Astrocyte of the hippocampus (primary cell): Measurements from ENCODE around the gene CD209.
"Not testable (repeated sequence)": the region's sequence is repeated elsewhere in the genome, so short reads cannot be mapped to it uniquely, and the experiment has no call there.

ENCODE experiments used
- DNase-seq: peaks from one replicate; pipeline ENCODE4 v3.0.0; 2011; ENCODE audit warnings: low read depth, low spot score

CD209 gene

DNA sequence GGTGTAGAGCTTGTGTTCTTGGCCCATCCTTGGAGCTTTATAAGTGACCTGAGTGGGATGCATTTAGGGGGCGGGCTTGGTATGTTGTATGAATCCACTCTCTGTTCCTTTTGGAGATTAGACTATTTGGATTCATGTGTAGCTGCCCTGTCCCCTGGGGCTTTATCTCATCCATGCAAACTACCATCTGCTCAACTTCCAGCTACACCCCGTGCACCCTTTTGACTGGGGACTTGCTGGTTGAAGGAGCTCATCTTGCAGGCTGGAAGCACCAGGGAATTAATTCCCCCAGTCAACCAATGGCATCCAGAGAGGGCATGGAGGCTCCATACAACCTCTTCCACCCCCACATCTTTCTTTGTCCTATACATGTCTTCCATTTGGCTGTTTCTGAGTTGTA, 21.8 kb upstream of the CD209 start:
- no peak for DNase-seq

DNA sequence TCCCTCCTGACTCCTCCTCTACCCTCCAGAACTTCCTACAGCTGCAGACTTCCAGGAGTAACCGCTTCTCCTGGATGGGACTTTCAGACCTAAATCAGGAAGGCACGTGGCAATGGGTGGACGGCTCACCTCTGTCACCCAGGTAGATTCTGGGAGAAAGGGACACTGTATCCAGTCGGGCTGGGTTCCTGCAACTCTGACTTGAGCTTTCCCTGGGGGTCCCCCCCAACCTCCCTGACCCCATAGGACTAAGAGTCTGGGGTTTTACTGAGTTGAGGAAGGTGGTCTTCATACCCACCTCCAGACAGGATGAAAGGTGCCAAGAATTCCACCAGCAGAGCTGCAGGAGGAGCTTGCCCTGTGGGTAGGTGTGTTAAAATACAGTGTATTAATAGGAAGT, 20.2 kb upstream of the CD209 start:
- no peak for DNase-seq

DNA sequence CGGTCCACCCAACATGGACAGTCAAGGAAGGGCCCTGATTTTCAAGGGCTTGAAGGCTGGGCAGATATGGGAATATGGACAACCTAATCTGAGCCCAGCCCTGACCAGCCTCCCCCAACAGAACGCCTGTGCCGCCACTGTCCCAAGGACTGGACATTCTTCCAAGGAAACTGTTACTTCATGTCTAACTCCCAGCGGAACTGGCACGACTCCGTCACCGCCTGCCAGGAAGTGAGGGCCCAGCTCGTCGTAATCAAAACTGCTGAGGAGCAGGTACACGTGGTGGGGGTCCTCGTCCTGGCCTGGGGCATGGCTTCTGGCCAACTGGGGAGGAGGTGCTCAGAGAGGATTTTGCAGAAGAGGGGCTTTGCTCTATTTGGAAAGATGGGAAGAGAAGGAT, 19.2 kb upstream of the CD209 start:
- DNase-seq: no peak

DNA sequence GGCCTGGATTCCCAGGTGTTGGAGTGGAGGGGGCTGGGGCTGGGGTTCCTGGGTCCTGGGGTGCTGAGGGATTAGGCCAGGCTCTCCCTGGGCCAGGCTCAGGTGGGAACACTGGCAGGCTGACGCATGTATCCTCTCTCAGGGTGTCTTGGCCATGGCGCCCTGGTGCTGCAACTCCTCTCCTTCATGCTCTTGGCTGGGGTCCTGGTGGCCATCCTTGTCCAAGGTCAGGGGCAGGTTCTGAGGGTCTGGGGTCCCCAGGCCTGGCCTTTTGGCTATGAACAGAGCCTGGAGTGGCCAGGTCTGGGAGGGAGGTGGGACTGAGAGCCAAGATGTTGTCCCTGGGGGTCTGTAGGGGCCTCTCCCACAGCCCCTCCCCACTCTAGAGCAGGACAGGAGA, 17.7 kb upstream of the CD209 start:
- not testable (repeated sequence) for DNase-seq

DNA sequence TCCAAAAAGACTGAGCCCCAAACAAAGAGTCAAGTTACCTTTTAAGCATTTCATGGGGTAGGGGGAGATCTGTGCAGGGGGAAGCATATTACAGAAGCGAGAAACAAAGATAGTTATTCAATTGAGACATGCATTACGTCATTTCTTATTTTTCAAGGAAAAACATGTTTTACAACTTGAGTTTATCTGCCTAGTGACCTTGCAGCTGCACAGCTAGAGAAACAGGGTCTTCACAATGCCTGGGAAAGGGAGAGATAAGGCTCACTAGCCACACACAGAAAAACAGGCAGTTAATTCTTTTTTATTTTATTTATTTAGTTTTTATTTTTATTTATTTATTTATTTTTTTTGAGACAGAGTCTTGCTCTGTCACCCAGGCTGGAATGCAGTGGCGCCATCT, 16.8 kb upstream of the CD209 start:
- DNase-seq: not testable (repeated sequence)

DNA sequence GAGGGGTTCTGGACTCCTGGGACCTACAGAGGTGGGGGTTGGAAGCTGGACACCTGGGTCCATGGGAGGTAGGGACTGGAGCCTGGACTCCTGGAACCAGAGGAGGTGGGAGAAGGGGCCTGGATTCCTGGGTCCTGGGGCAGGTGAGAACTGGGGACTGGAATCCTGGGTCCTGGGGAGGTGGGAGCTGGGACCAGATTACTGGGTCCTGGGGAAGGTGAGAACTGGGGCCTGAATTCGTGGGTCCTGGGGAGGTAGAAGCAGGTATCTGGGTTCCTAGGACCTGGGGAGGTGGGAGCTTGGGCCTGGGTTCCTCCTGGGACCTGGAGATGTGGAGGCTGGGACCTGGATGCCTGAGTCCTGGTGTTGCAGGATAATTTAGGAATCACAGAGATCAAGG, 16.4 kb upstream of the CD209 start:
- DNase-seq: no peak

DNA sequence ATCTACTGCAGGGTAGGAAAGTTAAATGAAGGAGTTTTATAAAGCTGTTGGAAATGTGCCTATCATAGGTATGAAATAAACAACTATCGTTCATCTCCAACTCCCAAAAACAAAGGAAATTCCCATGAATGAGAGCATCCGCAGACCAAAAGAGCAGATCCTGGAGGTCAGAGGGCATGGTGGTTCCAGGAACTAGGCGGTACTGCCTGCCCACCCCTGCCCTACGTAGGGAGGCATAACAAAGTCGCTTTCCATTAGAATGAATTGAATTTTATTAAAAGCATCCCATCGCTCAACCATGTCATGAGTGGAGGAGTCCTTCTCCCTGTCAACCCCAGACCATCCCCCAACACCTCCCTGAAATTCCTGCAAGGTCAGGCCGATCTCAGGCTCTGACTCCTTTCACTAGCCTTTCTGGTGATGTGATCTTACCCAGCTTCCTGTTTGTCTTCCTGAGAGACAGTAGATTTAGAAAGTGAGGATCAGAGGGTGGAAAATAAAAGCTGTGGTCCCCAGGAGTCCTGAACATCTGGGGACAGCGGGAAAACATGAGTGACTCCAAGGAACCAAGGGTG, 15.5 kb upstream of the CD209 start, which contains the start of gene CLEC4M:
Gene CLEC4M (plus strand): TSS at position 525 of the 575 bp plus-strand sequence. CDS start 24 bp downstream, at position 549.
- DNase-seq: no peak

DNA sequence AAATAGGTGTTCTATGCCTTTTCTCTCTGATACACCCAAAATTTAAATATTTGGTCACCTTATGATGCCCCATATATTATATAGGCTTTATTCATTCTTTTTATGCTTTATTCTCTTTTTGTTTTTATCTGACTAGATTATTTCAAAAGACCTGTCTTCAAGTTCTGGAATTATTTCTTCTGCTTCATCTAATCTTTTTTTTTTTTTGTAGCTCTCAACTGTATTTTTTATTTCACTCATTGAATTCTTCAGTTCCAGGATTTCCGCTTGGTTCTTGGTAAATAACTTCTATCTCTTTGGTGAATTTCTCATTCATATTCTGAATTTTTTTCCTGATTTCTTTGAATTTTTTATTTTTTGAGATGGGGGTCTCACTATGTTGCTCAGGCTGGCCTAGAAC, 11.8 kb upstream of the CD209 start:
- no peak for DNase-seq

DNA sequence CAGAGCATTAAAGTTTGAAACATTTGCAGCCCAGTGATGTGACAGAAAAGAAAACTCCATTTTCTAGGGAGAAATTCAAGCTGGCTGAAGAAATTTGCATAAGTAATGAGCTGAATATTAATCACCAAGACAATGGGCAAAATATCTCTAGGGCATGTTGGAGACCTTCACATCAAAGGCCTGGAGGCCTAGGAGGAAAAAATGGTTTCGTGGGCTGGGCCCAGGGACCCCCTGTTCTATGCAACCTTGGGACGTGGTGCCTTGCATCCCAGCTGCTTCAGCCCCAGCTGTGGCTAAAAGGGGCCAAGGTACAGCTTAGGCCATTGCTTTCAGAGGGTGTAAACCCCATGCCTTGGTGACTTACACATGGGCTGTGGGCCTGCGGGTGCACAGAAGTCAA, 10.0 kb upstream of the CD209 start:
- DNase-seq: no peak

DNA sequence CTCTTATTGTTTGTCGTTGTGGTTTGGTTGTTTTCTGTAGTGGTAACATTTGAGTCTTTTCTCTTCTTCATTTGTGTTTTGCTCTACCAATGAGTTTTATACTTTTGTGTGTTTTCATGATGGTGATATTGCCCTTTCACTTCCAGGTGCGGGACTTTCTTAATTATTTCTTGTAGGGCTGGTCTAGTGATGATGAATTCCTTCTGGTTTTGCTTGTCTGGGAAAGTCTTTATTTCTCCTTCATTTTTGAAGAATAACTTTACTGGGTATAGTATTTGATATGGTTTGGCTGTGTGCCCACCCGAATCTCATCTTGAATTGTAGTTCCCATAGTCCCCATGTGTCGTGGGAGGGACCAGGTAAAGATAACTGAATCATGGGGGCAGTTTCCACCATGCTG, 8.9 kb upstream of the CD209 start:
- DNase-seq: no peak

DNA sequence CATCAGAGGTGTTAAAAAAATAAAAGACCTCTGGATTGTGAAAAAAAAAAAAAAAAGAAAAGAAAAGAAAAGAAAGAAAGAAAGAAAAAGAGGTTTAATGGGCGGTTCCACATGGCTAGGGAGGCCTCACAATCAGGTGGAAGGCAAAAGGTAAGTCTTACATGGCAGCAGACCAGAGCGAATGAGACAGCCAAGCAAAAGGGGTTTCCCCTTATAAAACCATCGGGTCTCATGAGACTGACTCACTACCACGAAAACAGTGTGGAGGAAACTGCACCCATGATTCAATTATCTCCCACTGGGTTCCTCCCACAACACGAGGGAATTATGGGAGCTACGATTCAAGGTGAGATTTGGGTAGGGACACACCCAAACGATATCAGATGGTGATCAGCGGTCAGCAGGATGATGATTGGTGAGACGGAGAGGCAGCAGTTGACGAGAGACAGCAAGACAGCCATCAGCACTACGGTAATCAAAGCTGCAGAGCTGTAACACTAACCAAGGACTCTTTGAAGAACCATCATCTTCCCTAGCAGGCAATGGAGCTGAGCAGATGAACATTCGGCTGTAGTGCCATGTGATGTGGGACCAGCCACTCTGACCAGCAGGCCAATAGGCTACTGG, 3.9 kb upstream of the CD209 start:
- no peak for DNase-seq

DNA sequence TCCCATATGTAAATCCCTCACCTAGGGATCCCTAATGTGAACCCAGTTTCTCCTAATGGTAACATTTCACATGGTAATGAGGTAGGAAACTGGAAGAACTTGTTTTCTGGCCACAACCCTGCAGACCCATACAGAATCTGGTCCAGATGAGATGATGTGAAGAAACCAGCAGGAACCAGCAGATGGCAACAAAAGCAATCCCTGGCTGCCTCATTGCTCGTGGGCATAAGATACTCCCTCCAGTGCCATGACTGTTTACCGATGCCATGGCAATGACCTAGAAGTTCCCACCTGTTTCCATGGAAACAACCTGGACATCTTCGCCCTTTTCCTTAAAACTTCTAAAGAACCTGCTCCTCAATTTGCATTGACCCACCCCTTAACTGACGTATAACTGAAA, 1.4 kb upstream of the CD209 start:
- no peak for DNase-seq

DNA sequence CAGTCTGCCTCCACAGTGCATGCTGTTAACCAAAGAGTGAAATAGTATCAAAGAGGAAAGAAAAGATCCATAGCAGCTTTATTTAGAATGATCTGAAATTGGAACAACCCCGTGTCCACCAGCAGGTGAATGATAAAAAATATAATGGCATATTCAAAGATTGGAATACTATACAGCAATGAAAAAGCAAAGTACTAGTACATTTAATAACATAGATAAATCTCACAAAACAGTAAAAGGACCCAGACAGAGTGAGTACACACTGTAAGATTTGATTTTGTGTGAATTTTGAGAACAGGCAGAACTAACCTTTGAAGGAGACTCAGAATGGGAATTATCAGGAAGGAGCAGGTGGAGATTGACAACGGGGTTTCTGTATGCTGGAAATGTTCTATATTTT, 837 bp upstream of the CD209 start:
- no peak for DNase-seq

DNA sequence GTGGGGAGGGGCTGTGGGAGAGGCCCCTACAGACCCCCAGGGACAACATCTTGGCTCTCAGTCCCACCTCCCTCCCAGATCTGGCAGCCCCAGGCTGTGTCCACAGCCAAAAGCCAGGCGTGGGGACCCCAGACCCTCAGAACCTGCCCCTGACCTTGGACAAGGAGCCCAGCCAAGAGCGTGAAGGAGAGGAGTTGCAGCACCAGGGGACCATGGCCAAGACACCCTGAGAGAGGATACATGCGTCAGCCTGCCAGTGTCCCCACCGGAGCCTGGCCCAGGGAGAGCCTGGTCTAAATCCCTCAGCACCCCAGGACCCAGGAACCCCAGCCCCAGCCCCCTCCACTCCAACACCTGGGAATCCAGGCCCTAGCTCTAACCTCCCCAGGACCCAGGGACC, 1.0 kb downstream of the CD209 start:
- DNase-seq: not testable (repeated sequence)

DNA sequence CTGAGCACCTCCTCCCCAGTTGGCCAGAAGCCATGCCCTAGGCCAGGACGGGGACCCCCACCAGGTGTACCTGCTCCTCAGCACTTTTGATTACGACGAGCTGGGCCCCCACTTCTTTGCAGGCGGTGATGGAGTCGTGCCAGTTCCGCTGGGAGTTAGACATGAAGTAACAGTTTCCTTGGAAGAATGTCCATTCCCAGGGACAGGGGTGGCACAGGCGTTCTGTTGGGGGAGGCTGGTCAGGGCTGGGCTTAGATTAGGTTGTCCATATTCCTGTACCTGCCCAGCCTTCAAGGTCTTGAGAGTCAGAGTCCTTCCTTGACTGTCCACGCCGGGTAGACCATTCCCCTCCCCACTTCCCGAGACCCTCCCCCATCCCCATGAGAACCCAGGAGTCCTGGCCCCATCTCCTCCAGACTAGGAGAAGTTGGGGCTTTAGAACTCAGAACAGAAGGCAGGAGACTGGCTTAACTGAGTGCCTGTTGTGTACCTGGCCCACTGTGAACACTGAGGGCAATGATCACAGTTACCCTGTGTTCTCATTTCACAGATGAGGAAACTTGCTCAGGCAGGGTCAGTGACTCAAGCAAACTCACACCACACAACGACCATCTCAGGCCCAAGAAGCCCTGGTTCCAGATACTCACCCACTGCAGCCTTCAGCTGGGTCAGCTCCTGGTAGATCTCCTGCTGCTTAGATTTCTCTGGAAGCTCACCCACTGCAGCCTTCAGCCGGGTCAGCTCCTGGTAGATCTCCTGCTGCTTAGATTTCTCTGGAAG, 2.3 kb downstream of the CD209 start:
- no peak for DNase-seq

DNA sequence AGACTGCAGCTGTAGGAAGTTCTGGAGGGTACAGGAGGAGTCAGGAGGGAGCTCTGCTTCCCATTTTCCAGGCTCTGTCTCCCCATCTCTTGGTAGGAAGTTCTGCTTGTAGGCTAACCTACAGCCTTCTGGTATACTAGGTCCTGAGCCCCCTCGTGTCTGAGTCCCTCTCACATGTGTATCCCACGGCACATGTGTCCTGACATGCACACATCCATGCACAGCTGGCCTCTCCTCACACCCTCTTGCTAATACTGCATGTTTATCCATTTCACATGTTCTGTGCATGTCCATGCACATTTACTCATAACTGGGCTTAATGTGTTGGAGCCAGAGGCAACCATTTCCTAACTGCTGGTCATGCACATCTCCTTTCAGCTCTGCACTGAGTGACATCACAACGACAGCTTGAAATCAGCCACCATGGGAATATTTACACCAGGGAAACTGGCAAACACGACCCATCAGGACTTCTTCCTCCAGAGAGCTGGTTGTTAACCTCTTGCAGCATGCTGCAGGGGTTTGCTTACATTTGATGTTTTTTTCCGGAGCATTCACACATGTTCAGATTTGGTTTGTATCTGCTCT, 3.0 kb downstream of the CD209 start:
- DNase-seq: no peak

DNA sequence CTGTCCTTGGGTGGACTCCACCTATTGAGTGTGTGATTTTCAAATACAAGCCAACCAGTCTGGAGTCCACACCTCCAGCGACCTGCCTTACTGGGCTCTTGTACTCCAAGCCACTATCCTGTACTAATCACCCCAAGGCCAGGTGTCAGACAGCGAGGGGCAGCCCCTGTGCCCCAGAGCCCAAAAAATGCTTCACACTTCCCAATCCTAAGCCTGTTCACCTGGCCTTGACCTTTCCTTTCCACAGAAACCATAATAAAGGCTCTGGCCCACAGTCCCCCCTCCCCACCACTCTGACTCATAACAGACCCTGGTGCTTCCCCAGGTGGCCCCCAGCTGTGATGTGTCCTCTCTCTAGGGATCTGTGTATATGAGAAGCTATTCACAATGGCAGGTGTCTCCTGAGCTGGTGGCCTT, 3.9 kb downstream of the CD209 start:
- no peak for DNase-seq

DNA sequence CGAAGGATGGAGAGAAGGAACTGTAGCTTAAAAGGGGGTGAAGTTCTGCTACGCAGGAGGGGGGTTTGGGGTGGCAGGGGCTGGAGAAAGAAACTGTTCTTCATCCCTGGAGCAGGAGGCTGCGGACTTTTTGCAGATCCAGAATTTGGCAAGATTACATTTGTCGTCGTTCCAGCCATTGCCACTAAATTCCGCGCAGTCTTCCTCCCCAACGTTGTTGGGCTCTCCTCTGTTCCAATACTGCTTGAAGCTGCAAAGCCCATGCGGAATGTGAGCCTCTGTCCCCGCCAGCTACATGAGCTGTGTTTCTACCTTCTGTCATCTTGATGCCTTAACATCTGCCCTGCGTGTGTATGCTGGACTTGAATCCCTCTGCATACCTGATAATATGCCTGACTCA, 4.3 kb downstream of the CD209 start:
- DNase-seq: no peak

DNA sequence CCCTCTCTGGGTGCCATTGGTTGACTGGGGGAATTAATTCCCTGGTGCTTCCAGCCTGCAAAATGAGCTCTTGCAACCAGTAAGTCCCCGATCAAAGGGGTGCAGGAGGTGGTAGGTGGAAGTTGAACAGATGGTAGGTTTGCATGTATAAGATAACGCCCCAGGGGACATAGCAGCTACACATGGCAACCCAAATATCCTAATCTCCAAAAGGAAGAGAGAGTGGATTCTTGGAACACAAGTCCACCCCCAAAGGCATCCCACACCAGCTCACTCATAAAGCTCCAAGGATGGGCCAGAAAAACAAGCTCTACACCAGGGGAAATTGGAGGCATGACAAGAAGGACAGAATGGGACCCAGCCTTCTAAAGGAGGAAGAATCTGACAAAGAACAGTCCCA, 4.8 kb downstream of the CD209 start:
- no peak for DNase-seq

DNA sequence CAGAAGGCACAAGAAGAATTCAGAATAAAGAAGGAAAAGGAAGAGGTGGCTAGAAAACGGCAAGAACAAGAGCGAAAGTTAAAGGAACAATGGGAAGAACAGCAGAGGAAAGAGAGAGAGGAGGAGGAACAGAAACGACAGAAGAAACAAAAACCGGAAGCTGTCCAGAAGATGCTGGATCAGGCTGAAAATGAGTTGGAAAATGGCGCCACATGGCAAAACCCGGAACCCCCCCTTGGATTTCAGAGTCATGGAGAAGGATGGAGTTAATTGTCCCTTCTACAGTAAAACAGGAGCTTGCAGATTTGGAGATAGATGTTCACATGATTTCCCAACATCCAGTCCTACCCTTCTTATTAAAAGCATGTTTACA, 6.7 kb downstream of the CD209 start:
- DNase-seq: no peak

DNA sequence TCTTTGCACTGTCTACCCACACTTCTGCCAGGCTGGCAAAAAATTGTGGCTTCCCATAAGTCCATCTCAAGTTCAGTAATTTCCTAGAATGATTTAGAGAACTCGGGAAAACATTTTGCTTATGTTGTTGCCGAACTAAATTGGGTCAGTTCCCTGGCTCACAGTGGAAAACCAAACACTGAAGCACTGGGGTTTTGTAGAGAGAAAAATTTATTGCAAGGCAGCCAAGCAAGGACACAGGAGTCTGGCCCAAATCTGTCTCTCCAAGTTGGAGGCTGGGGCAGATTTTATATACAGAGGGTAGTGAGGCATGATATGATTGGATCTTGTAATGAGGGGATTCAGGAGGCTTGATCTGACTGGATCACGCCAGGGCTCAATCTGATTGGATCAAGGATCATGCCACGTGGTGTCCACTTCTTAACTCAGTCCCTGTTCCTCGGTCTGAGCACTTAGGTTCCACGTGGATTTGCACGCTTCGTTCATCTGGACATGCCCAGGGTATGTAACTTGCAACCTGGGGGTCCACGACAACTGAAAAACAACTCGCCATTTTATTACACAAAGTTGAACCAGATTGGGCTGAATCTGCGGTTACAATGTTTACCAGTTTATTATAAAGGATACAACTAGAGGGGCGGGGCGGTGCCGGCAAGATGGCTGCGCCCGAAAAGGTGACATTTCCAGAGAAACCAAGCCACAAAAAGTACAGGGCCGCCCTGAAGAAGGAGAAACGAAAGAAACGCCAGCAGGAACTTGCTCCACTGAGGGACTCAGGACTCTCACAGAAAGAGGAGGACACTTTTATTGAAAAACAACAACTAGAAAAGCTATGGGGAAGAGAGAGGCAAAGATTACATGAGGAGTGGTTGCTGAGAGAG, 7.3 kb downstream of the CD209 start:
- DNase-seq: no peak
